ENCODE results near the gene COLEC11.
A peak's percentile ranks its signal among the peaks of the same experiment; 100 is the strongest.

COLEC11 gene

DNA sequence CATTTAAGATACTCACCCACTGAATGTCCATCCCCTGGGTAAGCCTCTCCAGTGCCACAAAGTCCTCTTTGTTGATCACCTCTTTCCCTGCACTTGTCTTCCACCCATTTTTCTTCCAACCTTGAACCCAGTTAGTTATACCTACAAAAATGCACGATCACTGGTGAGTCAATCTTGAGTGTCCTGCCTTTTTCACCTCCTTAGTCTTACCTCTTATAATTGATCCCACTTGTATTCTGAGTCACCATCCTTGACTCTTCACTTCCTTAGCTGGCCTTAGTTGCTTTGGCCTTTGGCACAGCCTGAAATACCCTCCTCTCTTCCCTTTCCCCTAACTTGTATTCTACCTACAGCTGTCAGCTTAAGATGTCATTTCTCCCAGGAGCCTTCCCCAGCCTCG is 47.0 kb upstream of the COLEC11 start:
- no peak for ATAC-seq
- TF ChIP-seq ZNF70 (CRISPR knock-in tag; IDR thresholded peaks at IDR 0.05) (peak; percentile 99), GLIS3 (CRISPR knock-in tag; IDR thresholded peaks at IDR 0.05) (no peak)

DNA sequence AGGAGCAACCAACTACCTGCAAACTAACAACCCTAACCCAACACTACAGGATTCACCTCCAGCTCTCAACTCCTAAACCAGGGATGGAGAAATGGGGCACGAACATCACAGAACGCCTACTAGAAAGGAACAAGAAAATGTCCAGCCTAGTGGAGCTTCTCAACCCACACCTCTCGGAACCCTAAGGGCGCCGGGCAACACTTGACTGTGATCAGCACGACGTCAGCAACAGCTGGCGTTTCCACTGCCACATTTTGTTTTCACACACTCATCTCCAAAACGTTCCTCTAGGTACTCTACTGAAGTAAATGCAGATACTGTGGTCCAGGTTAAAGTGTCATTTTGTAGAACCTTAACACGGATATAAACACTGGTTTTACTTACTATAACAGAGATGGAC is 41.0 kb upstream of the COLEC11 start:
- TF ChIP-seq ZNF70 (CRISPR knock-in tag; IDR thresholded peaks at IDR 0.05) (no peak), ZFP3 (CRISPR knock-in tag; IDR thresholded peaks at IDR 0.05) (no peak), OSR1 (CRISPR knock-in tag; IDR thresholded peaks at IDR 0.05) (no peak), GLIS3 (CRISPR knock-in tag; IDR thresholded peaks at IDR 0.05) (no peak), ZNF8 (CRISPR knock-in tag; IDR thresholded peaks at IDR 0.05) (no peak), PPARA (CRISPR knock-in tag; IDR thresholded peaks at IDR 0.05; ENCODE audit: borderline replicate concordance) (no peak), ISL1 (CRISPR knock-in tag; IDR thresholded peaks at IDR 0.05) (no peak), SNAI2 (CRISPR knock-in tag; IDR thresholded peaks at IDR 0.05) (no peak), TOX (CRISPR knock-in tag; IDR thresholded peaks at IDR 0.05; ENCODE audit: borderline replicate concordance) (no peak), RARB (CRISPR knock-in tag; IDR thresholded peaks at IDR 0.05) (no peak), BACH2 (CRISPR knock-in tag; IDR thresholded peaks at IDR 0.05; ENCODE audit: borderline replicate concordance) (no peak), ZC3H10 (CRISPR knock-in tag; IDR thresholded peaks at IDR 0.05) (no peak), ZFP30 (CRISPR knock-in tag; IDR thresholded peaks at IDR 0.05) (no peak), ZNF565 (CRISPR knock-in tag; conservative IDR thresholded peaks at IDR 0.05; ENCODE audit: low read depth) (no peak)
- TF ChIP-seq, protein P1, sequence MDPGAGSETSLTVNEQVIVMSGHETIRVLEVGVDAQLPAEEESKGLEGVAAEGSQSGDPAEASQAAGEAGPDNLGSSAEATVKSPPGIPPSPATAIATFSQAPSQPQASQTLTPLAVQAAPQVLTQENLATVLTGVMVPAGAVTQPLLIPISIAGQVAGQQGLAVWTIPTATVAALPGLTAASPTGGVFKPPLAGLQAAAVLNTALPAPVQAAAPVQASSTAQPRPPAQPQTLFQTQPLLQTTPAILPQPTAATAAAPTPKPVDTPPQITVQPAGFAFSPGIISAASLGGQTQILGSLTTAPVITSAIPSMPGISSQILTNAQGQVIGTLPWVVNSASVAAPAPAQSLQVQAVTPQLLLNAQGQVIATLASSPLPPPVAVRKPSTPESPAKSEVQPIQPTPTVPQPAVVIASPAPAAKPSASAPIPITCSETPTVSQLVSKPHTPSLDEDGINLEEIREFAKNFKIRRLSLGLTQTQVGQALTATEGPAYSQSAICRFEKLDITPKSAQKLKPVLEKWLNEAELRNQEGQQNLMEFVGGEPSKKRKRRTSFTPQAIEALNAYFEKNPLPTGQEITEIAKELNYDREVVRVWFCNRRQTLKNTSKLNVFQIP (CRISPR knock-in tag; IDR thresholded peaks at IDR 0.05; ENCODE audit: borderline replicate concordance, low read depth): no peak
- TF ChIP-seq, protein P2, sequence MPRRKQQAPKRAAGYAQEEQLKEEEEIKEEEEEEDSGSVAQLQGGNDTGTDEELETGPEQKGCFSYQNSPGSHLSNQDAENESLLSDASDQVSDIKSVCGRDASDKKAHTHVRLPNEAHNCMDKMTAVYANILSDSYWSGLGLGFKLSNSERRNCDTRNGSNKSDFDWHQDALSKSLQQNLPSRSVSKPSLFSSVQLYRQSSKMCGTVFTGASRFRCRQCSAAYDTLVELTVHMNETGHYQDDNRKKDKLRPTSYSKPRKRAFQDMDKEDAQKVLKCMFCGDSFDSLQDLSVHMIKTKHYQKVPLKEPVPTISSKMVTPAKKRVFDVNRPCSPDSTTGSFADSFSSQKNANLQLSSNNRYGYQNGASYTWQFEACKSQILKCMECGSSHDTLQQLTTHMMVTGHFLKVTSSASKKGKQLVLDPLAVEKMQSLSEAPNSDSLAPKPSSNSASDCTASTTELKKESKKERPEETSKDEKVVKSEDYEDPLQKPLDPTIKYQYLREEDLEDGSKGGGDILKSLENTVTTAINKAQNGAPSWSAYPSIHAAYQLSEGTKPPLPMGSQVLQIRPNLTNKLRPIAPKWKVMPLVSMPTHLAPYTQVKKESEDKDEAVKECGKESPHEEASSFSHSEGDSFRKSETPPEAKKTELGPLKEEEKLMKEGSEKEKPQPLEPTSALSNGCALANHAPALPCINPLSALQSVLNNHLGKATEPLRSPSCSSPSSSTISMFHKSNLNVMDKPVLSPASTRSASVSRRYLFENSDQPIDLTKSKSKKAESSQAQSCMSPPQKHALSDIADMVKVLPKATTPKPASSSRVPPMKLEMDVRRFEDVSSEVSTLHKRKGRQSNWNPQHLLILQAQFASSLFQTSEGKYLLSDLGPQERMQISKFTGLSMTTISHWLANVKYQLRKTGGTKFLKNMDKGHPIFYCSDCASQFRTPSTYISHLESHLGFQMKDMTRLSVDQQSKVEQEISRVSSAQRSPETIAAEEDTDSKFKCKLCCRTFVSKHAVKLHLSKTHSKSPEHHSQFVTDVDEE (CRISPR knock-in tag; IDR thresholded peaks at IDR 0.05): no peak
- TF ChIP-seq, protein P3, sequence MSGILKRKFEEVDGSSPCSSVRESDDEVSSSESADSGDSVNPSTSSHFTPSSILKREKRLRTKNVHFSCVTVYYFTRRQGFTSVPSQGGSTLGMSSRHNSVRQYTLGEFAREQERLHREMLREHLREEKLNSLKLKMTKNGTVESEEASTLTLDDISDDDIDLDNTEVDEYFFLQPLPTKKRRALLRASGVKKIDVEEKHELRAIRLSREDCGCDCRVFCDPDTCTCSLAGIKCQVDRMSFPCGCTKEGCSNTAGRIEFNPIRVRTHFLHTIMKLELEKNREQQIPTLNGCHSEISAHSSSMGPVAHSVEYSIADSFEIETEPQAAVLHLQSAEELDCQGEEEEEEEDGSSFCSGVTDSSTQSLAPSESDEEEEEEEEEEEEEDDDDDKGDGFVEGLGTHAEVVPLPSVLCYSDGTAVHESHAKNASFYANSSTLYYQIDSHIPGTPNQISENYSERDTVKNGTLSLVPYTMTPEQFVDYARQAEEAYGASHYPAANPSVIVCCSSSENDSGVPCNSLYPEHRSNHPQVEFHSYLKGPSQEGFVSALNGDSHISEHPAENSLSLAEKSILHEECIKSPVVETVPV (CRISPR knock-in tag; IDR thresholded peaks at IDR 0.05): no peak
- ATAC-seq: no peak

DNA sequence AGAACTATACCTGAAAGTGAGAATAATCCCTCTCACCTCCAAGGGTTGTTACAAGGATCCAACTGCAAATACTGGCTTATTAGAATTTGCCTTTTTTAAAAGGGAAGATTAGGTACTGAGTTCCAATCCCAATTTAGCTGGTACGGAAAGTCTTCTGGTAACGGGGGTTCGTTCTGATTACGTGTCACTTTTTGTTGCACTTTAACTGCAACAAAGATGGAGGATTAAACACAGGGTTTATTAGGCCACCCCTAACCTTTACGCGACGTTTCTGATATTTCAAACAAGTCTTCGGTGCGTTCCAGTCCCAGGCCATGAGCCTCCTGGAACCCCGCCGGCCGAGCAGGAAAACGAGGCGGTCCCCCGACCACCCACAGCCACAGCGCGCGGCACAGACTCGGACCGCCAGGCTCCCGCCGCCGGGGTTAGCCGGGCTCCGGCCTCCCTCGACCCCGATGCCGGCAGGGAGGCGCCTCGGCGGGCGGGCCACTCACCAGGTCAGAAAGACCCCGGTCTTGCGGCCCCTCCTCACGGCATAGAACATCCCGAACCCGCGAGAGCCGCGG is 37.2 kb upstream of the COLEC11 start:
- peak; percentile 35 for ATAC-seq
- TF ChIP-seq SNAI2 (CRISPR knock-in tag; IDR thresholded peaks at IDR 0.05): no peak
- no peak for TF ChIP-seq TOX (CRISPR knock-in tag; IDR thresholded peaks at IDR 0.05; ENCODE audit: borderline replicate concordance)
- TF ChIP-seq RARB (CRISPR knock-in tag; IDR thresholded peaks at IDR 0.05): no peak
- TF ChIP-seq CSDC2 (CRISPR knock-in tag; IDR thresholded peaks at IDR 0.05): peak; percentile 79; the same call in 1 of the 2 replicates
- TF ChIP-seq ZNF565 (CRISPR knock-in tag; conservative IDR thresholded peaks at IDR 0.05; ENCODE audit: low read depth): 0 out of 2 replicates have a peak, but pooled peaks have one; percentile 28
- TF ChIP-seq GLIS3 (CRISPR knock-in tag; IDR thresholded peaks at IDR 0.05): 0 out of 2 replicates have a peak, but pooled peaks have one; percentile 49

DNA sequence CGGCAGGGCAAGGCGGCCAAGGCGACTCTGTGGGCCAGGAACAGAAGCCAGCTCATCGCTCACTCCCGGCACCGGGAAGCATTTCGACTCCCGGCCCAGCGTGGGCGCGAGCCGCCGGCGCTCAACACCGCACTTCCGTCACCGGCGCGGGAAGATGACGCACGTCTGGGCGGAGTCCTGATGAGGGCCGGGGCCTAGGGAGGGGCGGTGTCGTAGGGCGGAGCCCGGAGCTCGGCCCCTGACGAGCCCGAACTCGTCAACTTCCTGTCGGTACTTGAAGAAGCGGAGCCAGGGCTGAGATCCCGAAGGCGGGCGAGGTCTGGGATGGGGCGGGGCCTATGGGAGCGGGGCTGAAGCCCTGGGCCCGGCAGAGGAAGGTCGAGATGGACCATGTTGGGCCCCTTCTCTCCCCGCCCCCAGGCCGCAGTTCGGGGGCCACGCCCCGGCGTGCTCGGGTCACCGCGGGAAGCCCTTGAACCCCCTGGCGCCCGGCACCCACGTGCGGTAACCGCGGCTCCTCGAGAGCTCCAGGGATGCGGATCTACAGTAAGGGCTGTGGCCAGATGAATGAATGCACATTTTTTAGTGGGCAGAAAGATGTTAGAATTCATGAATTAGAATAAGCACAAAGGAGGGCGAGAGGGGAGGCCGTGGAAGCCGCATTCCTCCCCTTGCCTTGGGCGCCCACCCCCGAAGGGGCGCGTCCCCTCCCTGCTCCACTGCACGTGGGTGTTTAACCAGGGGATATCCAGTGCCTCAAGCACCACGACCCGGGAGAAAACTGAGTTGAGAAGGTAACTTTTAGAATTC is 36.5 kb upstream of the COLEC11 start, which contains the start of gene RNASEH1:
TSS of gene RNASEH1 (minus strand) at position 129 of the 810 bp plus-strand sequence. CDS start at position 56, 73 bp downstream.
- peak; percentile 99 for ATAC-seq
- TF ChIP-seq, protein P2 (CRISPR knock-in tag; IDR thresholded peaks at IDR 0.05): no peak
- no peak for TF ChIP-seq TCF4 (CRISPR knock-in tag; IDR thresholded peaks at IDR 0.05; ENCODE audit: borderline replicate concordance)
- TF ChIP-seq ESRRG (CRISPR knock-in tag; IDR thresholded peaks at IDR 0.05): no peak
- TF ChIP-seq, protein P3 (CRISPR knock-in tag; IDR thresholded peaks at IDR 0.05): peak; percentile 68; the same call in 1 of the 2 replicates
- 0 out of 2 replicates have a peak, but pooled peaks have one; percentile 27 for TF ChIP-seq ZNF565 (CRISPR knock-in tag; conservative IDR thresholded peaks at IDR 0.05; ENCODE audit: low read depth)
- TF ChIP-seq OSR1 (CRISPR knock-in tag; IDR thresholded peaks at IDR 0.05): no peak
- TF ChIP-seq, protein P4, sequence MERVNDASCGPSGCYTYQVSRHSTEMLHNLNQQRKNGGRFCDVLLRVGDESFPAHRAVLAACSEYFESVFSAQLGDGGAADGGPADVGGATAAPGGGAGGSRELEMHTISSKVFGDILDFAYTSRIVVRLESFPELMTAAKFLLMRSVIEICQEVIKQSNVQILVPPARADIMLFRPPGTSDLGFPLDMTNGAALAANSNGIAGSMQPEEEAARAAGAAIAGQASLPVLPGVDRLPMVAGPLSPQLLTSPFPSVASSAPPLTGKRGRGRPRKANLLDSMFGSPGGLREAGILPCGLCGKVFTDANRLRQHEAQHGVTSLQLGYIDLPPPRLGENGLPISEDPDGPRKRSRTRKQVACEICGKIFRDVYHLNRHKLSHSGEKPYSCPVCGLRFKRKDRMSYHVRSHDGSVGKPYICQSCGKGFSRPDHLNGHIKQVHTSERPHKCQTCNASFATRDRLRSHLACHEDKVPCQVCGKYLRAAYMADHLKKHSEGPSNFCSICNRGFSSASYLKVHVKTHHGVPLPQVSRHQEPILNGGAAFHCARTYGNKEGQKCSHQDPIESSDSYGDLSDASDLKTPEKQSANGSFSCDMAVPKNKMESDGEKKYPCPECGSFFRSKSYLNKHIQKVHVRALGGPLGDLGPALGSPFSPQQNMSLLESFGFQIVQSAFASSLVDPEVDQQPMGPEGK (CRISPR knock-in tag; IDR thresholded peaks at IDR 0.05; ENCODE audit: borderline replicate concordance): peak; percentile 73; the same call in 1 of the 2 replicates
- peak; percentile 89 for TF ChIP-seq CSDC2 (CRISPR knock-in tag; IDR thresholded peaks at IDR 0.05)
- TF ChIP-seq ZNF70 (CRISPR knock-in tag; IDR thresholded peaks at IDR 0.05): 0 out of 2 replicates have a peak, but pooled peaks have one; percentile 21
- no peak for TF ChIP-seq ISL1 (CRISPR knock-in tag; IDR thresholded peaks at IDR 0.05)
- 0 out of 2 replicates have a peak, but pooled peaks have one; percentile 35 for TF ChIP-seq SNAI2 (CRISPR knock-in tag; IDR thresholded peaks at IDR 0.05)
